NCI-H774 (cell line): ENCODE results near the gene PIK3C2G.
"Not testable (repeated sequence)": the region's sequence is repeated elsewhere in the genome, so short reads cannot be mapped to it uniquely, and the experiment has no call there.

Experiments used
- DNase-seq: peaks from one replicate; lab custom pipeline; 2025; lab: John Stamatoyannopoulos, UW

Gene PIK3C2G

DNA sequence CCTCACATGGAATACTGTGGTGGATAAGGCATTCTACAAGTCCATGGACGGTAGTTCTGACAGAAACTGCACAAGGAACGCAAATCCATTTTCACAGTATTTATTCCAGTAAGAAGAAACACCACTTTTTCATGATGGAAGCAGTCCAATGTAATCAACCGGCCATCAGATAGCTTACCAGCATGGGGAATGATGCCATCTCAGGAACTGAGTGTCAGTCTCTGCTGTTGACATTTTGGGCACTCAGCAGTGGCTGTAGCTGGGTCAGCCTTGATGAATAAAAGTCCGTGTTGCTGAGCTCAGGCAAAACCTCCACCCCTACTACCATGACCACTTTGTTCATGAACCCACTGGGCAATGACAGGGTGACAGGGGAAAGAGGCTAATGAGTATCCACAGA is 373.1 kb downstream of the PIK3C2G start:
- DNase-seq, result no peak

DNA sequence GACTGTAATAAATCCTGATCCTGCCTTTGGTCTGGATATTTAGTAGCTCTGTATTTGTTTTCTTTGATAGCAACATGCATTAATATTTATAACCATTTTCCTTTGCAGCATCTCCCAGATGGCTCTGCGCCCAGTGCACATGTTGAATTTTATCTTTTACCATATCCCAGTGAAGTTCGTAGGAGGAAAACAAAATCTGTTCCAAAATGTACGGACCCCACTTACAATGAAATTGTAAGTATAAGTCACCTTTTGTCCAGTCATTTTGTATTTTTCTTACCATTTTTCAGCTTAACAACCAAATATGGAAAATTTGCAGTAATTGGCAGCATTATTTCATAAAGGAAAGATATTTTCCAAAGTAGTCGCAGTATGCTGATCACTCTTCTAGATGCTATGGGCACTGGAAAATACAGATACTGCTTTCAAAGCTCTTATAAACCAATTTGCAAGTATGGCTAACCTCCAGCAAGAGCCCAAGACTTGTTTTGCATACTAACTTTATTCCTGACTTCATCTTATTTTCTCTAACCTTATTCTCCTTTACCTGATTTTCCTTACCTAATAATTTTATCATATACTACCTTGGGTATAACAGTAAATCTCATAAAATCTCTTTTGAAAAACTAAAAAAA is 379.1 kb downstream of the PIK3C2G start:
- DNase-seq, result no peak

DNA sequence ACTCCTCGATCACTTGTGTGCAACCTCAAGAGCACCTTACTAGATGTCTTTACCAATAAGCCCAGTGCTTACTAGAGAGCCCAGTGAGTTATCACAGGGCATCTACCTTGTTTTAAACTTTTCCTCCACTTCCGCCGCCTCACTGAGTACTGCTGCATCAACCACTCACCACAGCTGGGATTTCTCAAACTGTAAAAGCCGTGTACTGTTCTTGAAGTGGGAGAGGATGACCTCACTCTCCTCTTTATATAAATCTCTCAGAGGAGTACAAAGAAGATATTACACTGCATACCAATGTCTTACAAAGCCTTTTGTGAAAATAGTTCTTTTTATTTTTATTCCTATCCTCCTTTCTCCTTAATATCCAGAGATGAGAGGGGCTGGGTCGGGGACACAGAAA is 382.4 kb downstream of the PIK3C2G start:
- no peak for DNase-seq

DNA sequence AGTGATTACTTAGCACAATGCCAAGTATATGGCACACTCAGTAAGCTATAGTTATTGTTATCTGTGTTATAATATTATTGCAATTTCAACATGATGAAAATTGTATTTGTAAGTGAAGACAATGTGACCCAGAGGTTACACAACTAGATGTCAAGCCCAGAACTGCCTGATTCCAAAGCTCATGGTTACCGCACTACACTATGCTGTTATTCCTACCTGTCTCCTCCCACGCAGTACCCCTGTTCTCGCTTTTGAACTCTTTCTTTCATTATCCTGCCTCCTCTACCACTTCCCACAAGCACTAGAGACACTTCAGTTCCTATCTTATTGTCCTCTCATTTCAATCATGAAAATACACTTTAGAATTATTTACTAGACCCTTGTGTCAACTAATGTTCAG is 383.2 kb downstream of the PIK3C2G start:
- no peak for DNase-seq

DNA sequence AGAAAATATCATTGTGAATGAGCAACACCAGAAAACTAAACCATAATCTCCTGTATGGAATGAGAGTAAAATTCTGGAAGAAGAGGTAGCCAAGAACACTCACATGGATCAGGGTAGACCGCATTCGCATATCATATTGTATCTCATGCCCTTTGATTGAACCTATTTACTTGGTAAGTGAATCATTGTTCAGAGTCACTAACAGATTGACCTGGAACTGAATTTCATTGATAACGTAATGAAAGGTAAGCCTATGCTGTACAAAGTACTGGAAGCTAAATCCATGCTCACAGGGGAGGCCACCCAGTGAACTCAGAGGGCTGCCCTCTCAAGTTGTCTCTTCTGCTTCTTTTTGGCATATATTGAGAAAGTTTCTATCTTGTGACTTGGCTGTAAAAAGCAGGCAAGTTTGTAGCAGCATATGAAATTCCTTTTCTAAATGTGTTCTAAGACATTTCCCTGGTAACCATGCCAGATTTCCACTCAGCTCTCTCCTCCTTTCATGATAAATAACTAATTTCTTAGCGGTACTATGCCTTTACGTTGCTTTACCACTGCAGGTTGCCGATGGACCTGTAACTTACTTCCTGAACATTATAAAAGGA is 385.1 kb downstream of the PIK3C2G start:
- DNase-seq, result no peak

DNA sequence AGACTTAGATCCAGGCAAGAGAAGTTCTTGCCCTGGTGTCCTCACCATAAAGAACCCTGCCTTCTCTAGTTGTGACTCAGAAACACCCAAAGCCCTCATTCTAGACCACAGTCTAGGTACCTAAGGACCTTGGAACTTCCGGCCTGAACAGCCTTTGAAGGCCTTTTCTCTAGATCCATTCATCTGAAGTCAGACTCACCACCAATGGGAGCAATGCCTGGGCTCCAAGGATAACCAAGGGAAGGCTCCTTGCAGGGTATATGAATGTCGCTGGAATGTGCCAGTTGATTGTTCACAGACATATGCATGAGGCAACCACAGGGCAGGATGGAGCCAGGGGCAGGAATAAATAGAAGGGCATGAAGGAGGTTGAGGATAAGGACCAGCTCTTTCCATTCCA is 390.2 kb downstream of the PIK3C2G start:
- no peak for DNase-seq

DNA sequence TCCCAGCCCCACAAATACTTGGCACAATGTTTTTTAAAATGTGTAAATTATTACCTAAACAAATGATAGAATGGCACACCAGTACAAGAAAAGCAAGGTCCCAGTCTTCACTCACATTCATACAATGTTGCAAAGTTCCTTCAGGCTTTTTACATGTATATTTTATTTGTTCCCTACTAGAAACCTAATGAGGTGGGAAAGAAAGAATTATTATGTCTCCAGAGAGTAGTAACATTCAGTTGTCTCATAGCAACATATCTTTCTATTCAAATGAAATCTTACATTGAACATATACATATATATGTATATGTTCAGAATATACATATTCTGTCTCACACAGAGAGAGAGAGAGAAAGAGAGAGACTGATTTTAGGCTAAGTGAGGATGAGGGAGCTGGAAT is 391.3 kb downstream of the PIK3C2G start:
- DNase-seq, result no peak

DNA sequence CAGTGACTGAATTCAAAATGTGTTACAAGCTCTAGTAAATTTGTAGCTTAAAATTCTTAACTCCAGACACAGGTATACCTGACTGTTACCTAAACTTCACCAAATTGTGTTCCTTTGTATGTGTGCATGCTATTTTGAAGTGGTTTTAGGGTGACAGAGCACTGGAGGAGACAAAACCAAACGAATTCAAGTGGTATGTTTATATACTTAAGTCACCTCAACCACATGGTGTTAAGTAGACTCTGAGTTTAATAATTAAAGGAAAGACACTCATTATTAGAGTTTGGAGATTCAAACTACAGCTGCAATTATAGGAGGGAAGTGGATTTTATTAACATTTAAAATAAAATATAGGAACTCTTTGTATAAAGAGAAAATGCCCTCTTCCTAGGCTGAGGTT is 392.1 kb downstream of the PIK3C2G start:
- no peak for DNase-seq

DNA sequence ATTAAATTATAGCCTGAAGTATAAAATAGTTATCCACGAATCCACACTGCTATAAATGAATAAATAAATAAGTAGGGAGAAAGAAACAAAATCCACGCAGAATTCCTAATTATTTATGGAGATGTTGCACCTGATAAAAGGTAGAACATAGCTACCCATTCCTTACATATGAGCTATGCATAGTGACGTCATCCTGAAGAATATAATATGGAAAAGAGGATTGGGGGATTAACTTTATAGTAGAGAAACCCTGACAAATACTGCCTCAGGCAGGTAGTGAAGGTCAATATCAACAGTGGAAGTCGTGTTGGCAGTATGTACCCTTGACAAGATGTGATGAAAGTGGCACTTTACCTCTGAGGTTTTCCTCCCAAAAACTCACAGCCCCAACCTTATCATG is 394.0 kb downstream of the PIK3C2G start:
- no peak for DNase-seq

DNA sequence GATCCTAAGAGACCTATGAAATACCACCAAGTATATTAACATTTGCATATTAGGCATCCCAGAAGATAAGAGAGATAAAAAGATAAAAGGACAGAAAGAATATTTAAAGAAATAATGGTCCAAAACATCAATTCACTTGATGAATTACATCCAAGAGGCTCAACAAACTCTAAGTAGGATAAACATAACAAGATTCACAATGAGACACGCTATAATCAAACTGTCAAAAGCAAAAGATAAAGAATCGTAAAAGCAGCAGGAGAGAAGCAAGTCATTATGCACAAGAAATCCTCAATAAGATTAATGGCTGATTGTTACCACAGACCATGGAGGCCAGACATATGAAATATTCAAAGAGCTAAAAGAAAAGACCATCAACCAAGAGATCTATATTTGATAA is 396.9 kb downstream of the PIK3C2G start:
- DNase-seq, result no peak

DNA sequence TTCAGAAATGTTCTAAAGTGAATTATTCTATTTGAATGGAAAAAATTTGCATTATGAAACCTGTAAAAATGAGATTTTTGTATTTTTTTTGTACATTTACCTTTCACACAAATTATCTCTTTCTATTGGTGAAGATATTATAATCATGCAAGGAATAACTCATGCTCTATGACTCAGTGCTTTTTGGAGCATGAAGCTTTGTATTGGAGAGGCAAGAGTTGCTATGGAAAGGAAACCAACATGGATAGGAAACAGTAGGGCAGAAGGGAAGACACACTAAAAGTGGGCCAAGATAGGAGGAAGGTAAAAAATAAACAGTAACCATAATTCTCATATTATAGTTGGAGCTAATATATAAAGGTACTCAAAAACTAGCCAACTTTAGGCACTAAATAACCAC is 397.5 kb downstream of the PIK3C2G start:
- DNase-seq, result no peak

DNA sequence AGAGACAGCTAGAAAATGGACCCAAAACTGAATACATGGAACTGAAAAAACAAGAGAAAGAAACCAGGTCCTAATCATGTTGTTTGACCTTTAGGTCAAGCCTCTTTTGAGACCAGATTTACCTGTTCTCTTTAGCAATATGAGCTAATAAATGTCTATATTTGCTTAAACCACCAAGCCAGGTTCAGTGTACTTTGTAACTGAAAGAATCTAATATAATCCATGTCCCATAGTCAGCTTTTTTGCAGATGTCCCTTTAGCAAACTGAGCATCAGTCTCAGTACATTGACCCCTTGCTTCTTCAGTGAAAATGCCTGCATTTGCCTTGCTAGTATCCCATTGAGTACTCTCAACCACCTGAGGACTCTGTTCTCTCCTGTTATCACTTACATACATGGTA is 414.8 kb downstream of the PIK3C2G start:
- no peak for DNase-seq

DNA sequence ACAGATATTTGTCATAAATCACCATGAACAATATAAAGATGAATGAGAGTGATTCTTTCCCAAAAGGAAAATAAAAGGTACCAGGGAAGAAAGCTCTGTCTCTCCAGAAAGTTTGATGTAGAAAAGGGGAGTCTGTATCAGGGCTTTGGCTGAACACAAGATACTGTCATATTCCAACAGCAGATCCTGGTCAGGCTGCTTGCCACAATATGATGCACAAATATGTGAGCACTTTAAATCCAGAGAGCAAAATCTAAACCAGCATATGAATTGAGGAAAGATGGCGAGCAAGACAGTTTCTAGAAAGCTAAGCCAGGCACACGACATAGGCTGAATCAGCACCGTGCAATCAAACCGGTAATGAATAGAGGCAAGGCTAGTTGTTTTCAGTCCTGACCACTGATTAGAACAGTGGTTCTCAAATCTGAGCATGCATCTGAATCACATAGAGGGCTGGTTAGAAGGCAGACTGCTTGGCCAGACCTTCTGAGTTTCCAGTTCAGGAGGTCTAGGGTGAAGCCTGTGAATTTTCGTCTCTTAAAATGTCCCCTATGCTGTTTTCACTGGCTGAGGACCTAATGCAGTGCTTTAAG is 415.8 kb downstream of the PIK3C2G start:
- DNase-seq, result no peak

DNA sequence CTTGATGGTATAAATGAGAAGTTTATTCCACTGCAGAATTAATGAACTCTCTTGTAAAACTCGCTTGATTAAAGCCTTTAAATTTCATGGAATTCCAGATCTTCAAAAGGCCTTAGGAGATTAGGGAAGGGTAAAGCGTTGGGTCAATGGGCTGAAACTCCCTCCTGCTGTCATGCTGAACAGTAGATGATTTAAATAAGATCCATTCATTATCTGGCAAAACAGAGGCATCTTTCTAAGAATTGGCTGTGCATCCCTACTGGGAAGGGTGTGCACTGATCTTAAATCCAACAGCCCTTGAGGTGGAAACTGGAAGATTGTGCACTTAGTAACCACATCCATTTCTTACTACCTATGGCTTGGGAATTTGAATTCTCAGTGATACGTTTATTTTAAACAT is 420.5 kb downstream of the PIK3C2G start:
- no peak for DNase-seq

DNA sequence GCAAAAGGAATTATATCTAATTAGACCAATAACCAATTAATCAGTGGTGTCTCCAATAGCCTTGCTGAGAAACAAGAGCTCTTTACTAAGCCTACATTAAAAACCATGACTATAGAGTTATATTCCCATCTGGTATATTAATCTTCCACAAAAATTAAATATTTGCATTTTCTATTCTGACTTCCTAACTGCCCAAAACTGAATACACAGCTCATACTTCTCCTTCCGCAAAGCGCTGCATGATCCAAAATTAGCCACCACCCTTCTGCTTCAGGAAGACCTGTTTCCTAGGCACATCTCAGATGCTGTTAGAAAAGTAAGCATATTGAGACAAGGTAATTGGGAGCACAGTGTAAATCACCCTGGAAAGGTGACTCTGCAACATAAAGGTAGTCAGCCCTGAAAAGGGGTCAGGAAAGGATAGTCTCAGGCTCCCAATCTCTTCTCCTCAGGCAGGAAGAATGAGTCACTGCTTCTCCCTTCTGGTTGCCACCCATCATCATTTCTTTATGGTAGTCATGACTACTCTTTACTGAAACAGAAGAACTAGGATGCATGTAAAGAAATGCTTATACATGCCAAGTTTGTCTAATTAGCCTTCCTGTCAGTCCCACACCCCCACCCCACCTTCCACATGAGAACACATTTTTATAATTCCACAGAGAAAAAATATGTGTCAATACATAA is 422.2 kb downstream of the PIK3C2G start:
- DNase-seq, result no peak

DNA sequence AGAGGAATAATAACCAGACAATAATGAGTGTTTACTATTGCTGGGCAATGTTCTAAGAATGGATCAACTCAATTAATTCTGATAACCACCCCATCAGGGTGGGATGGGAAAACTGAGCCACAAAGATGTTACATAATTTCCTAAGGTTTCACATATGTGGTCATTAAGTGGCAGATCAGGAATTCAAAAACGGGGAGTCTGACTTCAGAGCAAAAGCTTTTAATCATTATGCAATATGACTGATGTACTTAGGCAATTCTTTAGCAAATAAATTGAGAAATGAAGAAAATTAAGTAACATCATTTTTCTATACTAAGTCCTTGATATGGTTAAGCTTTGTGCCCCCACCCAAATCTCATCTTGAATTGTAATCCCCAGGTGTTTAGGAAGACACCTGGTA is 423.1 kb downstream of the PIK3C2G start:
- DNase-seq, result no peak

DNA sequence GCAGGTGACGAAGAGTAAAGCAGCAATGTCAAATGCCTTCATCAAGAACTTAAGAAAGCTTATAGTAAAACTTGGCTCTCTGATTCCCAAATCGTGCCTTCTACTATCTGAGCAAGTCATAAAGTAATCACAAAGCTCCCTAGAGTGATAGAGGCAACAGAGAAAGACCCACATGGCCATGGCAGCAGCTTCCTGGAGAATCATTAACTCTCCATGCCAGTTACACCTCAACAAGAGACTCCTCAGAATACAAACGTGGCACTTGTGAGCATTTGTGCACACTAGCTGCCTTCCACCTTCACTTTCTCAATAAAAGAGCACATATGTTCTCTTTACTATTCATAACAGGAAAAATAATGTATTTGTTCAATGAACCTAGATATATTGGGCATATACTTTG is 428.5 kb downstream of the PIK3C2G start:
- no peak for DNase-seq

DNA sequence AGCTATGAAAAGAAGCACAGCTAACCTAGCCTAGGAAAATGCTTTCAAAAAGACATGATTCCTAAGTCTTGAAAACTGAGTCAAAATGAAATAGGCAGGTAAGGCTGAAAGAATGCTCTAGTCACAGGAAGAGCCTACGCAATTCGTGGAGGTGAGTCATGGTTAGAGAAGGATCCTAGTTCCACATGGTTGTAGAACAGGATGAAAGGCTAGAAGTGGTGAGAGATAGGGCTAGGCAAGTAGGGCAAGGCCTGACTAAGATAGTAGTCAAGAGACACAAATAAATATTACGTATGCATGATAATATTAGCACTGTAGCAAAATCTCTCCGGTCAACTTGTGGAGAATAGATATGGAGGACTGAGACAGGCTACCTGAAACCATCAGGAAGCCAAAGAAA is 429.3 kb downstream of the PIK3C2G start:
- no peak for DNase-seq

DNA sequence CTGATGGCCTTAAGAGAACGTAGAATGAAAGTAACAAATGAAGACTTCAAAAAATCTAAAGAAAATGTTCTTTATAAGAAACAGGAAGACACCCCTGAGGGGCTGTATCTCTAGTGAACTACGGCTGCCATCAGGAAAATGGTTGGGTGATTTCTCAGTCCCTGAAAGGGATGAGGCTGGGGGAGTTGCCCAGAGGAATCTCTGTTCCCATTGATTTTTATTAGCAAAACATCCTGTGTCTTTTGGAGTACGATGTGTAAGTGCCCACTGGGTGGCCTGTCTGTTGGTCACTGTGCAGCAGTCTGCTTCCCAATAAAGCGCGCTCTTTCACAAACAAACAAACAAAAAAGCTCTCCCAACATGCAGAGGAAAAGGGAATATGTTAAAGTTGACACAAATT is 432.7 kb downstream of the PIK3C2G start:
- not testable (repeated sequence) for DNase-seq

DNA sequence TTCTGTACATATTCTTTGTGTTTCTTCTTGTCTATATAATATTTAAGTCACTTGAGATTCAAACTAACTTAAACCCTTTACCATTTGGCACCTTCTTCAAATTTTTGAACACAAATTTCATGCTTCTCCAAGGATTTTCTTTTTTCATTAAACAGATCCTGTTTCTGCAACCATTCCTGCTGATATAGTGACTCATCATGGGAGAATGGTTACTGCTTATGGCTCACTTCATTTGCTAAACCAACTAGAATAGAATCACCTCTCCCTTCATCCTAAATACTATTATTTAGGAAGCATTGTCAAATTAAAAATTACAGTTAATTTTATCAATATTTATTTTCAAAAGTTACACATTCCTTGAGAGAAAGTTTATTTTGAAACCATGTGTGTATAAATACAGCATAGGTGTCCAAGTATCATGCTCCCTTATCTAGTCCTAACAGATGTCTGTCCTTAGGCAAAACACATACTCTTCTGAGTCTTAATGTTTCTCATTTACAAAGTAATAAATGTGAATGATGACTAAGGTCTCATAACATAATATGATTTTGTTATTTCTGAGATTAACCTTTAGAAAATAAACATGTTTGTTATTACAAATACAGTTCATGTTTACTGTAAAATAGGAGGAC is 435.8 kb downstream of the PIK3C2G start:
- DNase-seq, result no peak
